A673 (cell line): ENCODE measurements around the gene KRTAP9-1. TPM values are rescaled to one million over a fixed set of nuclear protein-coding genes. Genes with fewer than 3 reads are reported as not detected.
"Not testable (repeated sequence)": the region's sequence is repeated elsewhere in the genome, so short reads cannot be mapped to it uniquely, and the experiment has no call there.

Experiments used
- BruUV-seq: library from RNA; stranded (reverse); fragments of 400-500 nt; replicated peaks from 2 replicates; lab custom pipeline; 2021; lab: Mats Ljungman, UMichigan
- CTCF ChIA-PET: fragments of 300-600 bp; sonication (Branson Sonifier 250); formaldehyde crosslinking; loops from one replicate; lab custom pipeline; 2022; ENCODE audit warnings: antibody characterized with exemption; lab: Charles Lee
- POLR2A ChIA-PET: fragments of 300-600 bp; sonication (Branson Sonifier 250); formaldehyde crosslinking; loops from one replicate; lab custom pipeline; 2022; ENCODE audit warnings: antibody characterized with exemption; ENCODE audit not compliant: low non-redundant PET; lab: Charles Lee
- DNase-seq: peaks from one replicate; pipeline ENCODE4 v3.0.0-alpha.2; 2015; ENCODE audit warnings: low spot score
- H3K27ac ChIP-seq: fragments of 200-600 bp; sonication (generic); 2 replicates; pipeline ENCODE4 v1.5.1; 2016; ENCODE audit warnings: mixed run types, low read depth, mild to moderate bottlenecking, mixed read lengths, antibody characterized with exemption, low read length; ENCODE audit not compliant: poor library complexity, severe bottlenecking
- H3K27me3 ChIP-seq: fragments of 200-600 bp; sonication (generic); replicated peaks from 2 replicates; pipeline ENCODE4 v1.6.1; 2017; ENCODE audit warnings: mixed run types, low read depth, mild to moderate bottlenecking, mixed read lengths, antibody characterized with exemption, low read length; ENCODE audit not compliant: insufficient read depth, poor library complexity
- H3K36me3 ChIP-seq: fragments of 200-600 bp; sonication (generic); 2 replicates; pipeline ENCODE4 v1.6.1; 2016; ENCODE audit warnings: mixed run types, mild to moderate bottlenecking, mixed read lengths, antibody characterized with exemption, low read length; ENCODE audit not compliant: insufficient read depth, poor library complexity, severe bottlenecking
- H3K4me1 ChIP-seq: fragments of 200-600 bp; sonication (generic); 2 replicates; pipeline ENCODE4 v1.6.1; 2017; ENCODE audit warnings: mixed run types, mild to moderate bottlenecking, mixed read lengths, antibody characterized with exemption, low read length; ENCODE audit not compliant: insufficient read depth, poor library complexity, severe bottlenecking
- H3K4me3 ChIP-seq: fragments of 200-600 bp; sonication (generic); 2 replicates; pipeline ENCODE4 v1.5.1; 2016; ENCODE audit warnings: low read depth, mixed run types, mild to moderate bottlenecking, mixed read lengths, low read length; ENCODE audit not compliant: poor library complexity, severe bottlenecking
- H3K9me3 ChIP-seq: fragments of 200-600 bp; sonication (generic); 2 replicates; pipeline ENCODE4 v1.6.1; 2016; ENCODE audit warnings: mixed run types, low read depth, mild to moderate bottlenecking, mixed read lengths, antibody characterized with exemption, low read length; ENCODE audit not compliant: poor library complexity, severe bottlenecking
- CTCF ChIP-seq: fragments of 300-800, 200-600 bp; sonication (generic); conservative IDR thresholded peaks from 2 replicates; pipeline ENCODE4 v1.5.1; 2017; ENCODE audit warnings: low read depth, mild to moderate bottlenecking, antibody characterized with exemption, low read length, moderate library complexity, mixed read lengths
- EZH2 ChIP-seq: fragments of 200-600 bp; sonication (generic); IDR thresholded peaks from 2 replicates; pipeline ENCODE4 v1.6.1; 2017; ENCODE audit warnings: borderline replicate concordance, low read depth, mild to moderate bottlenecking, mixed read lengths, antibody characterized with exemption, low read length; ENCODE audit not compliant: poor library complexity, severe bottlenecking
- intact Hi-C: fragments of 100-400 bp; cut with micrococcal nuclease; formaldehyde crosslinking; loops from one replicate; pipeline ENCODE4 v1.10.0; 2022; ENCODE audit not compliant: unreplicated experiment
- total RNA-seq: library from RNA; stranded (reverse); gene quantifications from 2 replicates; pipeline ENCODE4 v1.2.3, GENCODE V29; 2021

The KRTAP9-1 gene
- total RNA-seq, 1 experiment from 2014 or later: not detected

- Histone ChIP-seq H3K36me3 (no peaks in the 10 kb centered on the region), H3K27ac (peak overlapping the region; percentile 96), H3K27me3 (no peaks in the 10 kb centered on the region), H3K9me3 (peaks cover 19% of the 10 kb centered on the region), H3K4me1 (peaks cover 31% of the 10 kb centered on the region), H3K4me3 (no peak overlapping the region)
- CTCF ChIA-PET: no interaction called here
- DNase-seq: peak; percentile 71
- TF ChIP-seq CTCF: no peak
- TF ChIP-seq EZH2: no peak
- POLR2A ChIA-PET: no interaction called here
- BruUV-seq: no TSS peak
- intact Hi-C loops: loop anchor here (1.0 to 5.0 kb wide), 5 partner anchors 182 to 522 kb away; no protein-coding TSS in a partner anchor
These were observed 44.8 kb upstream of the KRTAP9-1 start for GRCh38 chr17:41144846-41145245.

- TF ChIP-seq CTCF (no peak), EZH2 (no peak)
- ChIA-PET CTCF (no interaction called here), POLR2A (no interaction called here)
- peak; percentile 75 for DNase-seq
- no TSS peak for BruUV-seq
- Histone ChIP-seq H3K27ac (peak overlapping the region; percentile 96), H3K27me3 (no peaks in the 10 kb centered on the region), H3K4me3 (no peak overlapping the region), H3K9me3 (peaks cover 15% of the 10 kb centered on the region), H3K4me1 (peaks cover 31% of the 10 kb centered on the region), H3K36me3 (no peaks in the 10 kb centered on the region)
- intact Hi-C loops: loop anchor here (1.0 to 5.0 kb wide), 5 partner anchors 182 to 522 kb away; no protein-coding TSS in a partner anchor
These were observed 44.4 kb upstream of the KRTAP9-1 start for GRCh38 chr17:41145261-41145660.

GRCh38 chr17:41147531-41148204 lies 42.0 kb upstream of the KRTAP9-1 start:
- Histone ChIP-seq H3K4me1 (peaks cover 31% of the 10 kb centered on the region), H3K27ac (peak overlapping the region; percentile 96), H3K4me3 (no peak overlapping the region), H3K36me3 (no peaks in the 10 kb centered on the region), H3K9me3 (peaks cover 8% of the 10 kb centered on the region), H3K27me3 (no peaks in the 10 kb centered on the region)
- TF ChIP-seq EZH2: no peak
- TF ChIP-seq CTCF: no peak
- intact Hi-C loops: loop anchor here (5.0 kb wide), 4 partner anchors 180 to 520 kb away; no protein-coding TSS in a partner anchor
- peak; percentile 72 for DNase-seq
- ChIA-PET CTCF (interaction anchor here (0.8 to 1.8 kb wide), 2 partner anchors 241 to 501 kb away, joined by 9 read pairs; no protein-coding TSS in a partner anchor), POLR2A (interaction anchor here (0.7 kb wide), 2 partner anchors 237 to 240 kb away, joined by 4 to 5 read pairs; no protein-coding TSS in a partner anchor)
- no TSS peak for BruUV-seq

GRCh38 chr17:41148971-41149651 lies 40.6 kb upstream of the KRTAP9-1 start:
- BruUV-seq, H3K9me3 ChIP-seq, POLR2A ChIA-PET, H3K36me3 ChIP-seq, H3K27me3 ChIP-seq, H3K4me3 ChIP-seq: not testable (repeated sequence)
- Histone ChIP-seq H3K27ac (peak overlapping the region; percentile 96), H3K4me1 (peaks cover 40% of the 10 kb centered on the region)
- CTCF ChIA-PET: interaction anchor here (0.5 kb wide), 1 partner anchor 499 kb away, joined by 10 read pairs; no protein-coding TSS in a partner anchor
- intact Hi-C loops: loop anchor here (5.0 kb wide), 4 partner anchors 178 to 518 kb away; no protein-coding TSS in a partner anchor
- peak; percentile 28 for DNase-seq
